HG03558 (cell line): ENCODE results near the gene PHF23.
A peak's percentile ranks its signal among the peaks of the same experiment; 100 is the strongest.
"Not testable (repeated sequence)": the region's sequence is repeated elsewhere in the genome, so short reads cannot be mapped to it uniquely, and the experiment has no call there.

Experiments
- ATAC-seq: cut with Tn5 transposase; IDR thresholded peaks from one replicate; pipeline ENCODE4 v1.9.1; 2021; ENCODE audit warnings: moderate number of reproducible peaks; ENCODE audit not compliant: unreplicated experiment; ENCODE audit errors: extremely low read depth

The PHF23 gene

GRCh38 chr17:7259555-7259889 lies 20.3 kb upstream of the PHF23 start:
- ATAC-seq = no peak

DNA sequence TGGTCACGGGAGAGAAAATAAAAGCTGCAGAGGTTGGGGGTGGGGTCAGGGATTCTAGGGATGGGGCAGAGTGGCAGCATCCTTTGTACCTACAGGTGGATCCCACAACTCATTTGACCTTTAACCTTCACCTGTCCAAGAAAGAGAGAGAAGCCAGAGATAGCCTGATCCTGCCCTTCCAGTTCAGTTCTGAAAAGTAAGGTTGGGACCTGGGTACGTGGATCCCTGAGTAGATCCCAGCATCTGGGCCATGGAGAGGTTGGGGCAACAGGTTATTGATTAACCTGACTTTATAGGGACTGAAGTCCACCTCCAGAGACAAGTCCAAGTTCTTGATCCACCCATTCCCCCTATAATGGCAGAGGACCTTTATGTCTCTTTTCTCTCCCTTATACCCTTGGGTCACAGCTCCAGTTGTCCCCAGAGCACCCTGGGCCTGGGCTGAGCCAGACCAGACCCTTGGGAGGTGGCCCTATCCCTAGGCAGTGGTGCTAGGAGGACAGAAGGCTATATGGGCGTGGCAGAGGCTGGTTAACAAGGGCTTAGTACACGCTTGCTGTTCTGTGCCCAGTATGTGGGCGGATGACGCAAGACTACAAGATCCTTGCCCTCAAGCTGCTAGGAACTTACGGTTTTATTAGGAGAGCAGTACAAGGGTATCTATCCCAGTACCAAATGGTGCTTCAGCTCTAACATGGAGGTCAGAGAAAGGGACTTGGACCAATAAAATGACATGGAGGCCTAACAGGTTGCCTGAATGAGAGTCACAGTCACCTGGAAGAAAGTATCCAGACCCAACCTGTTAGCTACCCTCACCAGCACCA lies 19.7 kb upstream of the PHF23 start:
- no peak for ATAC-seq

DNA sequence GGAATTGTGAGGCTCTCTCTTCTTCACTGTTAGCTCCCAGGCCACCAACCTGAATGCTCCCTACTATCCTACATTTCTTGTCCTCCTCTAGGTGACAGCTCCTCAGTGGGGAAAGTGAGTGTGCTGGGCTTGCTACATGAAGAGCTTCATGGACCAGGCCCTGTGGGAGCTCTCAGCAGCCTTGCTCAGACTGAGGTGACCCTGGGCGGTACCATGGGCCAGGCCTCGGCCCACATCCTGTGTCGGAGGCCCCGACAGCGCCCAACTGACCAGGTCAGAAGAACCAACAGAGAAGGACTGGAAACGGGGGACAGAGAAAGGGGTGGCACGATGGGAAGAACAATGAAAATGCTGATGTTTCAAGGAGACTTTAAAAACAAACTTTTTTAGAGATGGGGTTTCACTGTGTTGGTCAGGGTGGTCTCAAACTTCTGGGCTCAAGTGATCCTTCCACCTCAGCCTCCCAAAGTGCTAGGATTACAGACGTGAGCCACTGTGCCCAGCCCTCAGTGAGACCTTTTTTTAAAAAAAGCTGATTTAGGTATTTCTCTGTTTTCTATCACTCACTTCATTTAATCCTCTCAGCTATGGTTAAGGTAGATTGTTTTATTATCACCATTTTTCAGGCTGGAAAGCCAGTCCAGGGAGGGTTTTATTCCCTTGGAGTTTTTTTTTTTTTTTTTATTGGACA lies 17.7 kb upstream of the PHF23 start:
- no peak for ATAC-seq

- ATAC-seq = no peak
Measured at GRCh38 chr17:7254511-7254910, 15.3 kb upstream of the PHF23 start.

DNA sequence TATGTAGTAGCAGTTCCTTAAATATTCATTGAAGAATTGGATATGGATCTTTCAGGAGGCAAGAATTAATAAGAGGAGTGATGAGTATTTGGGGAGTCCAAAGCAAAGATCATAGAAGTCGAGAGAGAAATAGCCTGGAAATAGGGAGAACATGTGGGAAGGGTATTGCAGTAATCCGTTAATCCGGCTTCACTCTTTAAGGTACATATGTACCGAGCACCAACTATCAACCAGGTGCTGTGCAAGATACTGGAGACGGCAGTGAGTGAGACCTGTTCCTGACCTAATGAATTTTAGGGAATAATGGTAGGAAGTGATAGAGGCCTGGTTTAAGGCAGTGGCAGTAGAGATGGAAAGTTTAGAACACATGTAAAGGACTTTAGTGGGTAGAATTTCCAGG lies 13.8 kb upstream of the PHF23 start:
- no peak for ATAC-seq

GRCh38 chr17:7252176-7253043 lies 13.2 kb upstream of the PHF23 start, which contains the start of gene ELP5:
ELP5 (plus strand) TSS chr17:7252215; CDS start chr17:7252551, 336 bp downstream.
- peak; percentile 33 for ATAC-seq

GRCh38 chr17:7251661-7252175 lies 12.5 kb upstream of the PHF23 start, which contains the start of gene CTDNEP1:
CTDNEP1 (minus strand) TSS chr17:7251734; CDS start chr17:7251296, 438 bp downstream.
- peak; percentile 68 for ATAC-seq

DNA sequence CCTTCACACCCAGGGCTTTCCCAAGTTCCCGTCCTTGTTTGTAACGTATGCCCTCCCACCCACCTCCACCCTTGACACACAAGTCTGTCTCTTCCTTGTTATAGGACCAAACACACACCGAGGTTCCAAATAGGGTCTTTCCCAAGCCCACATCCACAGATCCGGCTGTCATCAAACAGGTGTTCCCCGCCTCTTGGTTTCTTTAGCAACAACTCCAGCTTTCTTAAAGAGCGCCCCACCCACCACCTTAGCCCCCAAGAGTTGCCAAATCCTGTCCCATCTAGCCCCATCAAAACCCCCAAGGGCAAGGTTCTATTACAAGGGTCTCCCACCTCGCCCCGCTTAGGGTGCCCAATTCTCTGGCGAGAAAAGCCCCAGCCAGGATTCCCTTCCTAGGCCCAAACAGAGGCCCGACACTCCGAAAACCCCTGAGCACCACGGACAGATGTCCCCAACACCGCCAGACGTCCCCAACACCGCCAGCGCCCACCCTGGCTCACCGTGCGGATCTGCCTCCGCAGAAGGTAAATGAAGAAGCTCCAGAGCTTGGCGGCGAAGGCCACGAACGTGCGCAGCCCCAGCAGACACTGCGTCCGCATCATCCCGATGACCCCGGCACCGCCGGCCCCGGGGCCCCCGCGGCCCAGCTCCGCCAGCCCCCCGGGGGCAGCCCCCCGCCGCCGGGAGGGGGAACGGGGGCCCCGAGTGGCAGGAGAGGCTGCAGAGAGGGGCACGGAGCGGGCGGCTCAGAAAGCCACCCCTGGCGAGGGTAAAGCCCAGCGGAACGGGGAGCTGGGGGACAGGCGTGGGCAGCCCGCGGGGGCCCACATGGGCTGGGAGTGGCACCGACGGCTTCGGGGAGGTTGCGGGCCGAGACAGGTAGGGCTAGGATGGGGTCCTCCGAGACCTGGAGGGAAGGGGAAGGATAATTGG lies 11.7 kb upstream of the PHF23 start:
- ATAC-seq = no peak

- no peak for ATAC-seq
Measured at GRCh38 chr17:7249830-7250229, 10.6 kb upstream of the PHF23 start.

DNA sequence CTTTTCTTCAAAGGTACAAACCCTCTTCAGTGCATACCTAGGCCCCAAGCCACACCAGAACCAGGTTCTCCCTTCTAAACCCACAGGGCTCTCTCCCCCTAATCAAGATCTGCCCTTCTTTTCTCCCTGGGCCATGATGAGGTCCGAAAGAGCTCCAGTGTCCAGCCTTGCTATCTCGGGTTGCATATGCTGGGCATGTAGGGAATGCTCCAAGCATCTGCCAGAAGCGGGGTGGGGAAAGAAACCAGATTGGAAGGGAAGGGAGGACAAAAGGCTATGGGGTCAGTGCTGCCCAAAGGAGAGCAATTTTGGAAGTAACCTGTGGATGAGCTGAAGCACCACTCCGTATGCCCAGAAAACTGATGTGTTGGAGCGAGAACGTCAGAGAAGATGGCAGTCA lies 10.0 kb upstream of the PHF23 start:
- no peak for ATAC-seq

DNA sequence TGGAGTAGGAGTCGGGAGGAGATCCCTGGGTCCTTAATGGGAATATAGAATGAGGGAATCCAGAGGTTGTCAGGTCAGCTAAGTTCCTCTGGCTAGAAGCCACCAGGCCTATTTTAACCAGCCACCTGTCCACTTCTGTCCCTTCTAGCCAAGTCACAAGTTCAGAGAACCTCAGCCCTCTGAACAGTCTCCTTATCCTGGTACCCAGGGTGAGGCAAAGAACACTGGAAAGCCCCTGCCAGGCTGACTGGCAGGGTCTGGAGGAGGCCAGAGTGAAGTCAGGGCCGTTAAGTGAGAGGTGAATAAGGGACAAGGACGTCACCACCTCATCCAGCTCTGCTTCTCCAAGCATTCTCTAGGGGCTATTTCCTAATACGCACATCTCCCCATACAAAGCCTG lies 9.5 kb upstream of the PHF23 start:
- ATAC-seq = no peak

DNA sequence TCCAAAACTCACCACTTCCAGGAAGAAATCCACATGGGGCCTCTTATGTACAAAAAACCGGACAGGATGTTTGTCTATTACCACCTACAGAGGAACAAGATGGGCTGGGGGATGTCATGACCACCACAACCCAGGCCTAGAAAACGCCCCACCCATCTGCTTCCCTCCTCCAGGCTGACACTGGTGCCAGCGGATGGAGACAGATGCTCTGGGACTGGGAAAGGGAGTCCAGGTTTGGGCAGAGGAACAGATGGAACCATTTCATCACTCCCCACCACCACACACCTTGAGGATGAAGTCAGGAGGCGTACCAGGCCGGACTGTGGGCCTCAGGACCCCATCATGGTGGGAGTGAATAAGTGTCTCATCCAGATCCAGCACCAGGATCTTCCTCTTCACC lies 7.5 kb upstream of the PHF23 start:
- ATAC-seq = no peak

- ATAC-seq = not testable (repeated sequence)
Measured at GRCh38 chr17:7243838-7244237, 4.6 kb upstream of the PHF23 start.

GRCh38 chr17:7243453-7243729 lies 4.1 kb upstream of the PHF23 start:
- no peak for ATAC-seq

GRCh38 chr17:7242717-7243452 lies 3.6 kb upstream of the PHF23 start:
- ATAC-seq = no peak

DNA sequence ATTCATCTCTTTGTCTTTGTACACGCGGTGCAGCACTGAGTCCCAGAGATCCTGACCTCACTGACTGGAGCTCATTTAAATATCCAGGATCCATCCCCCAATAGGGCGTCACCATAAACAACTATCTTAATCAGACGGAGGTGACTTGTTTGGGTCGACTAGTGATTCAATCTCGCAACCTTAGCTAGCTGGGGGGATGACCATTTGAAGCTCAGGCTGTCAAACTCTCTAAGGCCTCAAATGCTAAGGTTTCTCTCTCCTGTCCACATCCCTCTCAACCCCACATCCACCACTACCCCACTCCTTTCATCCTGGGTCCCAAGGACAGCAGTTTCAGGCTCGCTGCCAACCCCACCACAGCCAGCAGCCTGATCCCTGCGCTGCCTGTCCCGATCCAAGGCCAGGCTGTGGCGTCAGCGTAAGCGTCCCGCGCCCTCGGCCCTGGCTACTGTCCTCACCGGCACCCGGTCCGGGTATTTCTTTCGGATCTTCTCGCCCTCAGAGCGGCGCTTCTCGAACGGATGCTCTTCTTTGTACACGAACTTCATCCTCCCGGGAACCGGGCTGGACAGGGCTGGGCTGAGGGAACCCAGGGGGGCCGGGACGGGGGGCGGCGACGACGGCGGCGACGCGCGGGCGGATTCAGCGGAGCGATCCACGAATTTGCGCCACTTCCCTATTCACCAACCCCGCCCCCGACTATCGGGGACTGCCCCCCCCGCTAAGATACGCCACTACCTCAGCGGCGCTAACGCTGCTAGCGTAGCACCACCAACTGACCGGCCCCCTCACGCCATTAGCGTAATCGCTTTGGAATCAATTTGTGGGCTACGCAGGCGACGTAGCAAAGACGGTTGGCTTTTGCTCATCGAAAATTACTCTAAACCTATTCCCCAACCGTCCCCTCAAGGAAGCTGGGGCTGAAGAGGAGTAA lies 2.8 kb upstream of the PHF23 start, which contains the start of gene GABARAP:
Gene GABARAP, minus strand, starts transcription at position 667 of the 934 bp plus-strand sequence. Its CDS starts 119 bp downstream, at position 548.
- no peak for ATAC-seq

DNA sequence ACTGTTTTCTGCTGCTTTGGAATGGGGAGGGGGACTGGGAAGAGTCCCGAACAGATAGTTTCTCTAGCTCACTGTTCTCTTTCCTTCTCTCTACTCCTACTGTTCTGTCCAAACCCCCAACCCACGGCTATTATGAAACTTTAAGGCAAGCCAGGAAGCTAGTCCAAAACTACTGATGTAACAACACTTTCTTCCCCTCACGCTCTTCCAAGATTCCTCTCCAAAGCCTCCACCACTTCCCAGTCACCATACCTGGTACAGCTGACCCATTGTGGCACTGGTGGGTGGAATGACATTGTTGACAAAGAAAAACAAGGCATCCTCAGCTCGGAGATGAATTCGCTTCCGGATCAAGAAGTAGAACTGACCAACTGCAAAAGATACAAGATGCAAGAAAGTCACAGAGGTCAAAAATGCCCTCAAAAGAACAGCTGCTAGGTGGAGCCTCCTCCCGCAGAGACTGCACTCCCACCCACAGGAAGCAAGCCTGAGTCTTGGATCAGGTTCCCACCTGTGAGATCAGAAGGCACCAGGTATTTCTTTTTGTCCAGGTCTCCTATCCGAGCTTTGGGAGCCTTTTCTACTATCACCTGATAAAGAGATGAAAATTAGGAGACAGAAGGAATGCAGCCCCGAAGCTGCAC lies 2.0 kb upstream of the PHF23 start:
- ATAC-seq = no peak
